B cell (primary cell): ENCODE data around the gene MTCL1.

ENCODE experiments used
- EZH2 ChIP-seq: IDR thresholded peaks from 2 replicates; pipeline ENCODE4 v1.6.1; 2012; ENCODE audit warnings: borderline replicate concordance, low read depth, mild to moderate bottlenecking, moderate library complexity, low read length; ENCODE audit not compliant: insufficient read depth, poor library complexity, severe bottlenecking
- TF ChIP-seq, protein P1 (sequence below): fragments of 200-600 bp; IDR thresholded peaks from one replicate; pipeline ENCODE4 v1.8.0; 2022; ENCODE audit warnings: antibody characterized with exemption, mild to moderate bottlenecking

DNA sequence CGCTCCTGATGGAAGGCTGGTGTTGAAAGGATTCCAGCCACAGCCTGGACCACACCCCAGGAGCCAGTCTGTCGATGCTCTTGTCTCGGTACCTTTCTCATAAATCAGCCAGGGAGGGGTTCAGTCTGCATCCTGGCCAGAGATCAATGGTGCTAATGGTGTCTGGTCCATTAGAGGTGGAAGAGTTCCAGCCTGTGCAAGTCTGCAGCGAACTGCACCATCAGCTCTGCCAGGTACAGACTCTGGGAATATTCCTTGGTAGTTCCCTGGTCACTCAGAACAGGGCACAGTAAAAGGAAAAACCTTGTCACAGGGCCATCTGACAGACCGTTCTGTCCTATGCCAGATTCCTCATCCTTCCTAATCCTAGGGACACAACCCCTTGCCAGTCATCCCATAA is 164.3 kb downstream of the MTCL1 start:
- TF ChIP-seq, protein P1, sequence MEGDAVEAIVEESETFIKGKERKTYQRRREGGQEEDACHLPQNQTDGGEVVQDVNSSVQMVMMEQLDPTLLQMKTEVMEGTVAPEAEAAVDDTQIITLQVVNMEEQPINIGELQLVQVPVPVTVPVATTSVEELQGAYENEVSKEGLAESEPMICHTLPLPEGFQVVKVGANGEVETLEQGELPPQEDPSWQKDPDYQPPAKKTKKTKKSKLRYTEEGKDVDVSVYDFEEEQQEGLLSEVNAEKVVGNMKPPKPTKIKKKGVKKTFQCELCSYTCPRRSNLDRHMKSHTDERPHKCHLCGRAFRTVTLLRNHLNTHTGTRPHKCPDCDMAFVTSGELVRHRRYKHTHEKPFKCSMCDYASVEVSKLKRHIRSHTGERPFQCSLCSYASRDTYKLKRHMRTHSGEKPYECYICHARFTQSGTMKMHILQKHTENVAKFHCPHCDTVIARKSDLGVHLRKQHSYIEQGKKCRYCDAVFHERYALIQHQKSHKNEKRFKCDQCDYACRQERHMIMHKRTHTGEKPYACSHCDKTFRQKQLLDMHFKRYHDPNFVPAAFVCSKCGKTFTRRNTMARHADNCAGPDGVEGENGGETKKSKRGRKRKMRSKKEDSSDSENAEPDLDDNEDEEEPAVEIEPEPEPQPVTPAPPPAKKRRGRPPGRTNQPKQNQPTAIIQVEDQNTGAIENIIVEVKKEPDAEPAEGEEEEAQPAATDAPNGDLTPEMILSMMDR: no peak
- TF ChIP-seq EZH2: no peak
